GM19372 (cell line): ENCODE results near the gene TEX261.
"Not testable (repeated sequence)": the region's sequence is repeated elsewhere in the genome, so short reads cannot be mapped to it uniquely, and the experiment has no call there.

Experiments
- ATAC-seq: cut with Tn5 transposase; IDR thresholded peaks from one replicate; pipeline ENCODE4 v1.9.1; 2021; ENCODE audit warnings: mild to moderate bottlenecking, low read depth, moderate library complexity; ENCODE audit not compliant: unreplicated experiment

The TEX261 gene

GRCh38 chr2:71000780-71001591 lies 6.3 kb upstream of the TEX261 start:
- ATAC-seq = peak; percentile 95

GRCh38 chr2:70999931-71000330 lies 5.3 kb upstream of the TEX261 start:
- not testable (repeated sequence) for ATAC-seq

GRCh38 chr2:70999362-70999761 lies 4.7 kb upstream of the TEX261 start:
- ATAC-seq = no peak

- ATAC-seq = not testable (repeated sequence)
These were observed 4.2 kb upstream of the TEX261 start for GRCh38 chr2:70998885-70999284.

DNA sequence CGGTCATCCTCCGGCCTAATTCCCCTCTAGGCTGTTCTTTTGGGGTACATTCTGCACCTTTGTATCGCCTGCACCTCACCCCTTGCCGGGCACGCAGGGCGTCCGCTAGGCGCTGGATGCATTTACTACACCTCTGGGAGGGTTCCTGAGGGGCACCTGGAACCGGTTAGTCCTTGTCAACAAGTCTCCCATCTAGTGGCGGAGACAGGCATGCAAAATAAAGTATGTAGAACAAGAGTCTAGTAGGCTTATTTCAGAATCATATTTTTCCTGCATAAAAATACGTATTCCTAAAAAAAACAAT lies 705 bp upstream of the TEX261 start:
- peak; percentile 42 for ATAC-seq

- ATAC-seq = peak; percentile 31
These were observed 519 bp downstream of the TEX261 start for GRCh38 chr2:70994009-70994698.

DNA sequence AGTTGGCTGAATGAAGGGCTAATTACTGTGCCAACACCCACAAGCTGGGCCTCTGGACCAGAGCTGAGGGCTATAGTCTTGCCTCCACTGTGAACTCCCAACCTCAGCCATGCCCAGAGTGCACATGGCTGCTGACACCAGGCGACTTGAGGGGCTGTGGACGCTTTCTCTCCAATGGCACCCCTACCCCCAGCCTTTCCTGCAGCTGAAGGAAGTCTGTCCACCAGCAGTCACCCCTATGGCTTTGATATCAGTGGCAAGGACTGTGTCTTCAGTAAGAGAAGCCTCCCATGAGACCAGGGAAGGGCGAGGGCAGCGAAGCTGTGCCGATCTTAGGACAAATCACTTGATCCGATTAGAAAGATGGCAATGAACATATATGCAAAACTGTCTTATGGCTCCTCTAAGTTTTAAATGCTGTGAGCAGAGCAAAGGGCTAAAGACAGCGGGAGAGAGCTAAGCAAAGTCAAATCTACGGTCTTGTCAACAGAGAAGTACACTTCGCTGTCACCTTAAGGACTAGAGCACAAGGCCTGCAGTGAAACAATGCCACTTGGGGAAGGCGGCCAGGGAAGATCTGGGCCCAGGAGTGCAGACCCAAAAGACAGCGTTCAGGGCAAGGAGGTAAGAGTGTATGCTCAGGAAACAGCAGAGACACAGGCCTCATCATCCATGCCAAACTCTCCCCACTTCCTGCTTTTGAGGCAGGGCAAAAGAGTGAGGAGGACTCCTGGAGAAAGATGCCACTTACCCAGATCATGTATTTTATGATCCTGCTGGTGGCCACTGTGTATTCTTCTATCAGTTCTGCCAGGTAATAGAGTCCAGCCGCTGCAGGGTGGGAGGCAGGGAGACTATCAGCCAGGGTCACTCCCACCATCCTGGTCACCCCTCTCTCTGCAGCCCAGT lies 1.5 kb downstream of the TEX261 start:
- no peak for ATAC-seq

DNA sequence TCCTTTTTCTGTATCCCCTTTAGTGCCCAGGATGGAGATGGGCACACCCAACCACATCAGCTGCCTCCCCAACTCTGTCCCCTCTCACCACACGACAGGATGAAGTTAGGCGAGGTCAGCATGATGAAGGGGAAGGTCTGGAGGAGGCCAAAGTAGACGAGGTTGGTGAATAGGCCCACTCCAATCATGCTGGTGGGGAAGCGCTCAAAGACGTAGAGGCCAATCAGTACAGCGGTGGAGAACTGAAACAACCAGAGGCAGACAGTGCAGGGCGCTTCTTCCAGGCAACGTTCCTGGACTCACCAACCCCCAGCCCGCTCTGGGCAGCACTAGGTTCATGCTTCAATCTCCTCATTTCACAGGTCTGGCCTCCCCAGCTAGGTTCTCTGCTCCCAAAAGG lies 2.9 kb downstream of the TEX261 start:
- no peak for ATAC-seq

DNA sequence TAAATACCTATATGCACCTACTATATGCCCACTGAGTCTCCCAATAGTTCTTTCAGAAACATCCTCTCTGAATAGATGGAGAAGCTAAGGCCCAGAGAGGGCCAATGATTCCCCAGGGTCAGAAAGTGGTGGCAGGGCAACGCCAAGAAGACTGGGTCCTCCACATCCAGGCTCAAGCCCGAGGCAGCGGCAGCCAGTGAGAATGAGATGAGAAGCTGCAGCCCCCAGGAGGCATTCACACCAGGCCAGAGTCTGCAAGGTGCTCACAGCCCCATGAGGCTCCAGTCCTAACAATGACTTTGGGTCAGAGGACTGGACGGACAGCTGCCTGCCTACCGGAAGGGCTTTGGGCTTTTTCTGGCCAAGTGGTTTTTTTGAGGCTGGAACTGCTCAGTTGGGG lies 3.5 kb downstream of the TEX261 start:
- no peak for ATAC-seq

- ATAC-seq = no peak
These were observed 4.5 kb downstream of the TEX261 start for GRCh38 chr2:70990216-70990615.

DNA sequence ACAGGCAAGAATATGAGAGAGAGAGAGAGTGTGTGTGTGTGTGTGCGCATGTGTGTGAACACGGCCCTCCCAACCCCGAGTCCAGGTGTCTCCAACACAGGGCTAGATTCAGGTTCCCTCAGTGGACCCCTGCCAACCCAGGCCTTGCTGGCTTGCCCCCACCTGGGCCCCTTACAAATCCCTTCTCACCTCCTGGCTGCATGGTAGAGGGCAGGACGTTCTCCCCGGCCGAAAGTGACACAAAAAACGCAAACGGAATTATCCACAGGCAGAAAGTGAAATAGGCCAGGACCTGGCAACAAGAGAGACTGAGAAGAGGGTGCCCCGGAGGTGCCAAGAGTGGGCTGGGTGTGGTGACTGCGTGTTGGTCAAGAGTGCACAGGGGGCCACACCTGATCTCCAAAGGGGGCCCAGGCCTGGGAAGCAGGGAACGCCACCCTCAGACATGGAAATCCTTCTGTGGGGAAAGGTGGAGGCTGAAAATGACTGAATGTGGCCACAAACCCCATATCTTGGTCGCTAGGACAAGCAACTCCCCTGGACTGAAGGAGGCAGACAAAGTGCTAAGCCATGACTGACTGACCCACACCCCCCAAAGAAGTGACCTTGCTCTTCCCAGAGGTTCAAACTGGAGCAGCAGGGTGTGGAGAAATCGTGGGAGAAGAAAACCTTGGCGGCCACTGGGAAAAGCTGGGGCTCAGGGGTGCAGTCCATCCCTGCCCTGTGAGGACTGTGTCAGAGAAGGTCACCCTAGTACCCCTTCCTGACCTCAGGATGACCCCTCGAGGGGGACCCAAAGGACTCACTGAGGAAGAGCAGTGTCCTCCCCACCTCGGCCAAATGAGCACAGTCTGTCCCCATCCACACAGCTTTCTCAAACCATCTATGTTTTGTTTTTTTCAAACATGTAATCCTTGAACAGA lies 5.7 kb downstream of the TEX261 start:
- ATAC-seq = no peak

GRCh38 chr2:70988151-70988550 lies 6.5 kb downstream of the TEX261 start:
- no peak for ATAC-seq

GRCh38 chr2:70987386-70987785 lies 7.3 kb downstream of the TEX261 start:
- no peak for ATAC-seq

GRCh38 chr2:70986499-70987189 lies 8.0 kb downstream of the TEX261 start:
- ATAC-seq = no peak

- no peak for ATAC-seq
These were observed 8.7 kb downstream of the TEX261 start for GRCh38 chr2:70985956-70986355.

- no peak for ATAC-seq
These were observed 9.4 kb downstream of the TEX261 start for GRCh38 chr2:70985283-70985688.

DNA sequence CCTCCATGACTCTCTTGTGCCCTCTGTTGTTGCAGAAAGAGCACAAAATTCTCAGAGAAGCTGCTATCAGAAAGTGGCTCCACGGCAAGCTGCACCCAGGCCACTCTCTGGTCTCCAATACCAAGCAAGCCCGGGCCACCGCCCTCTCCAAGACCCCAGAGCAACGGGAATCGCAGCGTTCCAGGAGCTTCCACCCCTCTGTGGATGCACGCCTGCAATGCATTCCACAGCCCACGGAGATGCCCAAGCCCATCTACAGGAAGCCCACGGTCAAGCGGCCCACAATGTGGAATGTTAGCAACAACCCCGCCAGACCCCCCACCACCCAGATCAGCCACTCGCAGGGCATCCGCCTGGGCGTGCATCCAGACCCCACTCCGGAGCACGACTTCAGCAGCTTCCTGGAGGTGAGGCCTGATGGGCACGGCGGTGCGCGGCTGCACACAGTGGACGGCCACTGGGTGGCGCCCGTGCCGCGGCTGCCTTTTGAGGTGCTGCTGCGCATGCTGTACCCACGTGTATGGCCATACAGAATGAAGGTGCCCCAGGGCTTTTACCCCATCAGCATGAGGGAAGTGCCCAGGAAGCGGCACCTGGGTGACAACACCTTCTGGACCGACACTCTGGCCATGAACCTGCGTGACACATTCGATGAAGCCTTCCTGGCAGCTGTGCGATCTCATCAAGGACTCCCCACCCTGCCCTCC lies 9.9 kb downstream of the TEX261 start:
- peak; percentile 97 for ATAC-seq

DNA sequence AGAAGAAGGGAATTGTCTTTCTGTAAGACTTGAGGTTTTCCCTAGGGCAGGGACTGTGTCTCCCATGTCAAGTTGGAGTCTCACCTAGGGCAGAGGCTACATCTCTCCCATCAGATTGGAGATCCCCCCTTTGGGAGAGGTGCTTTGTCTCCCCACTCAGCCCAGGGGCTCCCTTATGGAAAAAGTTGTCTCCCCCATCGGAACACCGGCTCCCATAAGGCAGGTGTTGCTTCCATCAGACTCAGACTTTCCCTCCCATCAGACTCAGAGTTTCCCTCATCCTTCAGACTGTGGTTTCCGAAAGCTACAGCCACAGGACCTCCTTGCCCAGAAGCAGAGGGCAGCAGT lies 10.5 kb downstream of the TEX261 start:
- no peak for ATAC-seq
